NCI-H82 (cell line): ENCODE results near the gene TARS3.

Experiments used
- DNase-seq: peaks from one replicate; lab custom pipeline; 2025; lab: John Stamatoyannopoulos, UW

TARS3 gene

GRCh38 chr15:101698314-101698713 lies 26.0 kb downstream of the TARS3 start:
- no peak for DNase-seq

GRCh38 chr15:101697488-101697887 lies 26.8 kb downstream of the TARS3 start:
- DNase-seq, result no peak

- DNase-seq, result no peak
These were observed 27.4 kb downstream of the TARS3 start for GRCh38 chr15:101696829-101697228.

- DNase-seq, result peak; percentile 18
These were observed 30.0 kb downstream of the TARS3 start for GRCh38 chr15:101694261-101694660.

GRCh38 chr15:101692801-101693598 lies 31.3 kb downstream of the TARS3 start:
- no peak for DNase-seq

- DNase-seq, result no peak
These were observed 34.4 kb downstream of the TARS3 start for GRCh38 chr15:101689901-101690300.

- no peak for DNase-seq
These were observed 37.6 kb downstream of the TARS3 start for GRCh38 chr15:101686718-101687117.

GRCh38 chr15:101684877-101685276 lies 39.4 kb downstream of the TARS3 start:
- DNase-seq, result no peak

- DNase-seq, result no peak
These were observed 39.9 kb downstream of the TARS3 start for GRCh38 chr15:101684384-101684783.

- no peak for DNase-seq
These were observed 44.5 kb downstream of the TARS3 start for GRCh38 chr15:101679806-101680205.

- peak; percentile 93 for DNase-seq
These were observed 47.3 kb downstream of the TARS3 start for GRCh38 chr15:101676921-101677329.

GRCh38 chr15:101675796-101676582 lies 48.3 kb downstream of the TARS3 start:
- peak; percentile 57 for DNase-seq

- no peak for DNase-seq
These were observed 49.3 kb downstream of the TARS3 start for GRCh38 chr15:101675015-101675414.

GRCh38 chr15:101672298-101672697 lies 52.0 kb downstream of the TARS3 start:
- DNase-seq, result no peak

- no peak for DNase-seq
These were observed 54.5 kb downstream of the TARS3 start for GRCh38 chr15:101669744-101670143.

GRCh38 chr15:101667881-101668280 lies 56.4 kb downstream of the TARS3 start:
- no peak for DNase-seq

GRCh38 chr15:101664303-101664913 lies 59.9 kb downstream of the TARS3 start:
- peak; percentile 45 for DNase-seq

GRCh38 chr15:101662203-101662602 lies 62.1 kb downstream of the TARS3 start:
- DNase-seq, result no peak

- no peak for DNase-seq
These were observed 64.3 kb downstream of the TARS3 start for GRCh38 chr15:101660005-101660404.

GRCh38 chr15:101657968-101658784 lies 66.1 kb downstream of the TARS3 start:
- DNase-seq, result no peak

GRCh38 chr15:101657171-101657570 lies 67.1 kb downstream of the TARS3 start:
- no peak for DNase-seq
